CD4-positive, alpha-beta T cell treated with Interleukin-15 for 4 hours (primary cell): Measurements from ENCODE around the gene ASB2.

ENCODE experiments used
- DNase-seq: peaks from one replicate; pipeline ENCODE4 v3.0.0-alpha.2; 2020; ENCODE audit warnings: low spot score

The ASB2 gene

DNA sequence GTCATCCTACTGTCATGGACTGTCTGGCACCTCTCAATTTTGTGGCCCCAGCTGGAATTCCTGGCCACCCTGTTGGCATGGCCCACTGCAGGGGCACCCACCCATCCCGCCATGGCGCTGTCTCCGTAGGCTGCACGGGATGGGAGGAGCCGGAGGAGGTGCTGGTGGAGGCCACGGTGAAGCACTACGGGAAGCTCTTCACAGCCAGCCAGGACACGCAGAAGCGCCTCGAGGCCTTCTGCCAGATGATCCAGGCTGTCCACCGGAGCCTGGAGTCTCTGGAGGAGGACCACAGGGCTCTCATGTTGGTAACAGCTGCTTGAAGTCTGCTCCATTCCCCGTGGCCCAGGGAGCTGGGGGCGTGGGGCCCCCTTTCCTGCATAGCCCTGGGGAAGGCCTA, 24.6 kb upstream of the ASB2 start:
- DNase-seq = no peak

DNA sequence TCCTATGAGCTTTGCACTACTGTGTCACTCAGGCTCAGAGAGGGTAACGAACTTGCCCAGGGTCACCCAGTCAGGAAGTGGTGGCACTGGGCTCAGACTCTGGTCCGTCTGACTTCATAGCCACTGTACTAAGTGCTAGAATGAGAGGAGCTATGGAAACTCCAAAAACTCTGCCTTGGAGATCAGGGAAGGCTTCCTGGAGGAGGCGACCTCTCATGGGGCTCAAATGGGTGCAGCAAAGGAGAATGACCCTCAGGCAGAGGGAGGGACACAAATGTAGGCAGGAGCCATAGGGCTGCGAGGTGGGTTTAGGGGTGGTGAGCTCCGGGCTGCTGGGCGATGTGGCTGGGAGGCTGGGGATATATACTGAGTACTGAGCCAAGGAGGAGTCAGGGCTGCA, 23.9 kb upstream of the ASB2 start:
- no peak for DNase-seq

DNA sequence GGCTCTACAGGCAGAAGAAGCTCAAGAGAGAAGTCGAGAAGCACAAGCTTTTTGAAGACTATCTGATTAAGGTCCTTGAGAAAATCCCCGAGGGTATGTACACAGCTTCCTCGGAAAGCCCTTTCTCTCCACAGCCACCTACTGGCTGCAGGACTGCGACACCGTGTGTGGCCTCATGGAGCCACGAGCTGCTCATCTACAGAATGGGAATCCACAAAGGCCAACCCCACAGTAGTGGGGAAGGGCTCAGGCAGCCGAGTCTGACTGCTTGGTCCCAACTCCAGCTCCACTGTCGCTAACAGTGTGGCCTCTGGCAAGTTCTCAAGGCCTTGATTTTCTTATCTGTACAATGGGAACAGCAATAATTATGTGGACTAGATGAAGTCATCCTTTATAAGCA, 23.2 kb upstream of the ASB2 start:
- no peak for DNase-seq

DNA sequence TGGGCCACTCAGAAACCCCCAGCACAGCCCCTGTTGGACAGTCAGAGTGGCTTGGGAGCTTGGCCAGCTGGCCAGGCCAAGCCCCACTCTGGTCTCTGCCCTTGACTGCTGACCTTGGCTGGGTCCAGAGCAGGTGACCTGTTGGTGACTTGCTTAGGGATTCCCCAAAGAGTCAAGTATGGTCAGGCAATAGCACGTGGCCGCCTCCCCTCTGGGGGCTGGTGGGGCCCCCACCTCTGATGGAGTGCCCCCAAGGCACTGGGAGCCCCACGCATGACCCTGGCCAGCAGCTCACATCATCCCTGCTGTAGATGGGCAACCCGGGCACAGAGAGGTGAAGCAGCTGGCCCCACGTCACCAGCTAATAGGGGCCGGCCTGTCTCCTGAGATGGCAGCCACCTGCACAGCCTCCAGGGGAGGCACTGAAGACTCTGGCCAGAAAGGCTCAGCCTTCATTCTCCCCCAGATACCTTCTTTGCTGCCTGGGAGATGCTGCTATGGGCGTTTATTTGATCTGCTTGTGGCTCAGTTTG, 22.6 kb upstream of the ASB2 start:
- DNase-seq = no peak

DNA sequence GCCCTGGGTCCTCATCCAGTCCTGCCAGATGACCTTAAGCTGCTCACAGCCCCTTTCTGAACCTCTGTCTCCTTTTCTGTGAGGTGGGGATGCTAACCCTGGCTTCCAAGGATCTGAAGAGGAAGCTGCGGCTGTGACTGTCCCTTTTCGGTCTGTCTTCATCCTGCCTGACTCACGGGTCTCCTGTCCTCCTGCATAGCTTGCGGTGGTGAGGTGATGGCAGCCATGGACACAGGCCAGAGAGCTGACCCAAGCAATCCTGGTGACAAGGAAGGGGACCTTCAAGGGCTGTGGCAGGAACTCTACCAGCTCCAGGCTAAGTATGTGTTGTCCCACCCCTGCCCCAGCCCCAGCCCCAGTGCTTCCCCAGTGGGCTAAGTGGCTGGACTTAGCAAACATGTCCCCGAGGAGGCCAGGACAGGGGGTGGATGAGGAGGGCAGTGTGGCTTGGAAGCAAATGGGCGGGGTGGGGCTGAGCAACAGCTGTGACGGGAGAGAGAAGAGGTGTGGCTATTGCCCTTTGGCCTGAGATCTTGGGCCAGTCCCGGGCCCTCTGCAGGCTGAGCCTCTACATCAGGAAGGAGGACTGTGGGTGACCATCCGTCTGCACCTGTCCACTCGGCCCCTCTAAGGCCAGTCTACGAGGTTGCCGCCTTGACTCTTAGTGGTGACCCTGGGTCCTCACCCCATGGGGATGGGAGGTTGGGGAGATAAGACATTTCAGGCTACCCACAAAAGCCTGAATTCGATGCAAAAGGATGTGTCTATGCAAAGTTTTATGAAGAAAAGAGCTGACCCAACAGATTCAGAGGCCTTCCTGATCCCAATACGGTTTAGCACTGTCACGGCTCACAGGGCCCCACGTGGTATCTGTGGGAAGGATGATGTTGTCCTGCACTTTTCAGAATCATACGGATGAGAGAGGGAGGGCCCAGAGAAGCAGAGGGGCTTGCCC, 21.8 kb upstream of the ASB2 start:
- DNase-seq = no peak

DNA sequence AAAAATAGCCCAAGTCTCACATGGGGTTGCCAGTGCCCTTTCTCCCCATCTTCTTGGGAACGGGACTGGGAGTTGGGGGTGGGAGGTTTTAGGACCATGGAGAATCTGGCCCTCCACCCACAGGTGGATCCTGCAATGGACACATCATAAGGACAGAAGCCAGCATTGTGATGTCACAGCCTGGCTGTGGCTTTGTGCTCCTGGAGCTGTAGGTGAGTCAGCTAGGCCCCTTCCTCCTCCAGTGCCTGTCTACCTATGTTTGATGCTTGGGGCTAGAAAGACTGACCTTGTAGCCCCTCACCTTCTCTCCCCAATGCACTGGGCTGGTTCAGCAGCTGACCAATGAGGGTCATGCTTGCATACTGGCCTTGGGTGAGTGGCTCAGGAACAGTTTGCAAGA, 20.7 kb upstream of the ASB2 start, which contains the start of gene CCDC197:
Gene CCDC197, plus strand, starts transcription at position 220 of the 400 bp plus-strand sequence. CDS start 831 bp downstream, outside the sequence.
- no peak for DNase-seq

DNA sequence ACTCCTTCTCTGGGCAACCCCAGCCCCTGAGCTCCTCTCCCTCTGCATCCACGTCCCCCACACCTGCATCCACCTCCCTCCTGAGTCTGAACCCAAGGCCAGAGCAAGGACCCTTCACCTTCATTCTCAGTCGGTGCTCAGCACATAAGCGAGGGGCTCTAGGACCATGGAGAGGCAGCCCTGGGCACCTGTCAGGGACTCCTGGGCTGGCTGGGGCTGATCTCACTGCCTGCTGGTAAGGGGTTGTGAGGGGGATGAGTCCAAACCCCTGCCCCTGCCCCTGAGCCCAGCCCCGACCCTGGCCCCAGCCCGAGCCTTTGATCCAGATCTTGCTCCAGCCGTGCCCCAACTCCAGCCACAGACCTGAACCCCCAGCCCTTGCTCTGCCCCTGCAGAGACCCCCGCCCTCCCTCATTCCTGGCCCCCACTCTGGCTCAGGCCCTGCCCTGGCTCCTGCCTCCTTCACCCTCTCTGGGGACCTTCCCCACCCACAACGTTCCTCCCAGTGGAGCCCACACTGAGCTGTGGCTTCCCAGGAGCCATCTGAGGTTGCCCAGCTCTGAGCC, 19.8 kb upstream of the ASB2 start:
- DNase-seq = no peak

DNA sequence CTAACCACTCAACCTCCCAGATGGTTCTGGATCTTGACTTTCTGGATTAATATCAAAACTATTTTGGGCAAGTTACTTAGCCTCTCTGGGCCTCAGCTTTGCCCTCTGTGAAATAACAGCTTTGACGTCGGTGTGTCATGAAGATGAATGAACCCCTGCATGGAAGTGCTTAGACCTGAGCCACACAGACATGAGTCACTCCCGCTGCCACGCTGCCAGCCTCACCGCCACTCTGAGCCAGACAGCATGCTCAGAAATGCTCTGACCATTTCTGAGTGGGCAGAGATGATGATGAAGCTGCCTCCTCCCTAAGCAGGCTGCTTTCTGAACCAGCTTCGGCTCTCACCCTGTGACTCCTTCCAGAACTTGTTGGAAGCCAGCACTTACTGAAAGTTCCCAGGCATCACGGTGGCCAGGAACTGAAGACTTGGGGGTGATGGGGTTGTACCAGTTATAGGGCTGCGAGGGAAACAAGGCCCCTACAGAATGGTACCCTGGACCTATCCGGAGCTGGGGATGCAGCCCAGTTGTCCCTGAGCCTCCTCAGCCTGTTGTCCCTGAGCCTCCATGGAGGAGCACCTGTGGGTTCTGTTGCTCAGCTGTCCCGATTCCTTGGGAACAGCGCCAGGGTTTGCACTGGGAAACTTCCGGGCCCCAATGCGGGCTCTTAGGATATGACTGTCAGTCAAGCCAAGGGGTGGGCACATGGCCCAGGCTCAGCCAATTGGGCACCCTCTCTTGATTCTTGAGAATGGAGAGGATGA, 18.7 kb upstream of the ASB2 start:
- no peak for DNase-seq

DNA sequence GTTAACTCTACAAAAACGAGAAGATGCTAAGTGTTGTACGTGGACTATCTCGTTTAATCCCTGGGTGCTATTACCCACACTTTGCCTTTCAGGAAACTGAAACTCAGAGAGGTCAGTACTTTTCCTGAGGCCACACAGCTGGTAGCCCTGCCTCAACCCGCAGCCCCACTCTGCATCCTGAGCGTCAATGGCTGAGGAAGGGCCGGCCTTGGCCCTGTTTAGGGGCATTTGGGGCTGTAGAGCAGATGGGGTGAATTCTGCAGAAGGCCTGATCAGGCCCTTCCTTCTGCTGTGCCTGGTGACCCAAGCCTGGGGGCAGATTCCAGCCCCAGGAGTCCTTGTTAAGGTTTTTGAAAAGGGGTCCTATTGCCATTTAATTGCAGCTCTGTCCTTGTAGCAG, 17.0 kb upstream of the ASB2 start:
- no peak for DNase-seq

DNA sequence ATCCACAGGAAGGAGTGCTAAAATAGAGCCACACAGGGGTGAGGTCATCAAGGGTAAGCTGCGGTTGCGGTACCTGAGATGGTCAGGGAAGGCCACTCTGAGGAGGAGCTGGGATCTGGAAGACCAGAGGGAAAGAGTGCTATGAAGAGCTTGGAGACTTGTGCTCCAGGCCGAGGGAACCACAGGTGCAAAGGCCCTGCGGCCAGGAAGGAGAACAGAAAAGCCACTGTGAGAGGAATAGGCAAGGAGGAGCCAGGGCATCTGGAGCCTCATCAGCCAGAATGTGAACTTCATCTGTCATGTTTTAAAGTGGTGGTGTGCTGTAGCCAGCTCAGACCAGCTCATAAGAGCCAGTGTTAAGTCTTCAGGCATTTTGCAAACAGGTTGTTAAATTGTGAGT, 15.3 kb upstream of the ASB2 start:
- DNase-seq = no peak

DNA sequence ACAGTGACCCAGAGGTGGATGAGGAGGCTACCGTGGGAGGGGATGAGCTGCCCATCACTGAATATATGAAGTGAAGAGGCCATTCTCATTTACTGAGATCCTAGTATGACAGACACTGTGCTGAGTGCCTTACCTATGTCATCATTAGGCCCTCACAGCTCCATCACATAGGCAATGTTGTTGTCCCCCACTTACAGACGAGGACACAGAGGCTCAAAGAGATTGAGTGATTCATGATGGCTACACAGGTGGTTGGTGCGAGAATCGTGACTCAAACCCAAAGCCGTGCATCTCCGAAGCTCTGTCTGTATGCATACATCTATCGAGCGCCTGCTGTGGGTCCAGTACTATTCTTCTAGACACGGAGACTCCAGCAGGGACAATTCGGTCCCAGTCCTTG, 14.8 kb upstream of the ASB2 start:
- no peak for DNase-seq

DNA sequence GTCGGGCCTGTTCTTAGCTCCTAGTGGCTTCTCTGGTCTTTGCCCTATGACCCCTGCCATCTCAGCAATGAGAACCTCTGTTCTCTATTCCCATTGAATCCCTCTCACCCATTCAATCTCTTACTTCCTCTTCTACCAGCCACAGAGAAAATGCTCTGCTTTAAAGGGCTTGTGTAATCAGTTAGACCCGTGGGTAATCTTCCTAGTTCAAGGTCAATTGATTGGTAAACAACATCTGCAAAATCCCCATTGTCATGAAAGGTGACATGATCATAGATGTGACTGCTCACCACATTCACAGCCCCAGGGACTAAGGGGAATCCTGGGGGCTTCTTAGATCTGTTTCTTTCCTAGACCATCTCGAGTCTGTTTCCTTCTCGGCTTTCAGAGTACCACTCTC, 13.6 kb upstream of the ASB2 start:
- DNase-seq = no peak

DNA sequence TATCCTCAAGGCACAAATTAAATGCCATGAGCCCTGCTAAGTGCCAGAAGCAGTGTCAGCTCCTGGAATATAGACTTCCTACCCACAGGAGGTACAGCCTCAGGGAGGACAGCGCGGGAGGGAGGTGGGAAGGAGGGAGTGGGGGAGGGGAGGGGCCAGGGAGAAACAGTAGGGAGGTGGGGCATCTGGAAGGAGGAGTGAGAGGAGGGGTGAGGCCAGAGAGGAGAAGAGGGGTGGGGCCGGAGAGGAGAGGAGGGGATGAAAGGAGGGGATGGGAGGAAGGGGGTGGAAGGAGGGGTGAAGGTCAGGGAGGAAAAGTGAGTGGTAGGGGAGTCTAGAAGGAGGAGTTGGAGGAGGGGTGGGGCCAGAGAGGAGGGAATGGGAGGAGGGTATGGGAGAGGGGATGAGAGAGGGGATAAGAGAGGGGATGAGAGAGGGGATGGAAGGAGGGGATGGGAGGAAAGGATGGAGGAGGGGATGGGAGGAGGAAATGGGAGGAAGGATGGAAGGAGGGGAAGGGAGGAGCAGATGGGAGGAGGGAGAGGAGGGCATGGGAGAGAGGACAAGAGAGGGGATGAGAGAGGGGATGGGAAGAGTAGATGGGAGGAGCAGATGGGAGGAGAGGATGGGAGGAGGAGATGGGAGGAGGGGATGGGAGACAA, 11.6 kb upstream of the ASB2 start:
- no peak for DNase-seq

DNA sequence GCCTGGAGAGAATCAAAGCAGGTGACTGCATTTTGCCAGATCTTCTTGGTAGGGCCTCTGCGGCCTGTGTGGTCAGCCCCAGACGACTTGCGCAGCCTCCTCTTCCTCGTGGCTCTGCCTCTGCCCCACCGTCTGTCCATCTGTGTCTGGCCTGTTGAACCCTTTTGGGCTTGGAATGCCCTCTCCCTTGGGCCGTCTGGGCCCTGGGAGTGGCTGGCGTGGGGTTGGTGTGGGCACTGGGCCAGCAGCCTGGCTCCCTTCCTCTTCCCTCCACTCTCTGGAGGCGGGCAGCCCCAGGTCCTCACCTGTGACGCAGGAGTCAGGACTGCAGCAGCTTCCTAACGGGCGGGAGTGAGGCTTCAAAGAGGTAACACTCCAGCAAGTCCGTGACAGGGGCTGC, 11.0 kb upstream of the ASB2 start:
- DNase-seq = no peak

DNA sequence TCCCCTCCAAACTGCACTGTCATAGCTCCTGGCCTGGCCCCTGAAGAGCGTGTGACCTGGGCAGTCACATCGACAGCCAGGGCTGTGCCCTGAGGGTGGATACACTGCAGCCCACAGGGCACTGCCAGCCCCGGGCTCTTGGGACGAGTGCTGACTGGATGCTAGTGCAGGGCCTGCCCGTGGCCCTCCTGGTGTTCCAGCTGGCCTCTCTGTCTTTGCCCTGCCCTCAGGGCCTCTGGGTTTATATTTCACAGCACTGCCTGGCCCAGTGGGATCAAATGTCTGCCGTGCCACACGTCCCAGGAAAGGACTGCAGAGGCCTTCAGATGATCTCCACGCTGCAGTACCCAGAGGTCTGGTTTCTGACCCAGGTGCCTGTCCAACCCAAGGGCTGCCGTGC, 10.6 kb upstream of the ASB2 start:
- DNase-seq = no peak

DNA sequence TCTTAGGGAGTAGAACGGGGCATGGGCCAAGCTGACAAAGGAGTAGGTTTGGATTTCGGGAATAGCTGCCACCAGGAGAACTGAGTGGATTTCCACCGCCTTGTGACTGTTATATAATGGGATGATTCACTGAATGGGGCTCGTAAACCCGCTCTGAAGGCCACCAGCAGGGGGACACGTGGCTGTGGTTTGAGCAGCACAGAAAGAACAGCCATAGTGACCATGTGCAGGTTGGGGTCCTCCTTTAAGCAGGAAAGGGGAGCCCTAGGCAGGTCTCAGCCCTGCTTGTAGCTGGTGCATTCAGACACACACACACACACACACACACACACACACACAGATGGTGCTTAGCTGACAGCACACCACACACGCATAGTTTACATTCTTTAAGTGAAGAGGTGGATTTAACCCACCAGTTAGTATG, 8.6 kb upstream of the ASB2 start:
- DNase-seq = no peak

DNA sequence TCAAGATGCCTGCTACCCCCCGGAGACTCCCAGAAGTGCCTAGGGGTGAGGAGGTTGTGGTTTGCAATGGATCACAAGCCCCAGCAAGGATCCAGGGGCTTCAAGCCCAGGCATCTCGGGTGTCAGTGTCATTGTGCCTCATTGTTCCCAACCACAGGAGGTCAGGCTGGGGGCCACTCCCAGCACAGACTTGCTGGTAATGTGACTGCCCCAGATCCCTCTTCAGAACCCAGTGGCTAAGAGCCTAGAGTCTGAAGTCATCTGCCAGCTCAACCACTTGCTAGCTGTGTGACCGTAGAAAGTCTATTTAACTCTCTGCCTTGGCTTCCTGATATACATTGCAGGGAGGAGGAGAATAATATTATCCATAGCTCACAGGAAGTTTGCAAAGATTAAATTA, 7.7 kb upstream of the ASB2 start:
- DNase-seq = no peak

DNA sequence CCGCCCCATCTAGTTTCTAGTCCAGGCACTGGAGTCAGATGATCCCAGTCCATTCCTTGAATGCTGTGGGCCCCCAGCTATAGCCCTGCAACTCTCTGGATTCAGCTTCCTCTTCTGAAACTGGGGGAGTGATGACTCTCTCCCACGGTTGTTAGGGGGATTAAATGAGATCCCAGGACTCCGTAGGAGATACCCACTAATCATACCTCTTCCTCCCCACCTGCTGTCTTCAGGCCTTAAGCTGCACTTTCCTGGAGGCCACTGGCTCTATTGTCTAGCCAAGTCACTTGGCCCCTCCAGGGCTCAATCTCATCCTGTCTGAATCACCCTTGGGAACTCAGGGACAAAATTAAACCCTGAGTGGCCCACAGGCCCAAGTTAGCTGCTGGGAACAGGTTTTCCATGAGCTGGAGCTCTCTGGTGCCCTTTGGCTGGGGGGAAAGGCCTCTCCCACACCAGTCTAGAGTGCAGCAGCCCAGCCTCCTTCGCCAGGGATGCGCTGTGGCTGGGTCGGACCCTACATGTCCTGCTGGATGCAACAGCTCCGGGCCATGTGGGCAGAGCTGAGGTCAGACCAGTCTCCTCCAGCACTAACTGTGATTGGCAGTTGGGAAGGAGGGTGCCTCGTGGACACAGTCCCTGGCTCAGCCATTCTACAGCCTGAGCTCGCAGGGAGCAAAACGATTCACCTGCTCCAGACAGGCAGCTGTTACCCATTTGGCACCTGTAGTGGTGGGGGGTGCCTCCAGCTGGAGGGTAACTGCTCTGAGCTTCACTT, 6.0 kb upstream of the ASB2 start:
- DNase-seq = no peak

DNA sequence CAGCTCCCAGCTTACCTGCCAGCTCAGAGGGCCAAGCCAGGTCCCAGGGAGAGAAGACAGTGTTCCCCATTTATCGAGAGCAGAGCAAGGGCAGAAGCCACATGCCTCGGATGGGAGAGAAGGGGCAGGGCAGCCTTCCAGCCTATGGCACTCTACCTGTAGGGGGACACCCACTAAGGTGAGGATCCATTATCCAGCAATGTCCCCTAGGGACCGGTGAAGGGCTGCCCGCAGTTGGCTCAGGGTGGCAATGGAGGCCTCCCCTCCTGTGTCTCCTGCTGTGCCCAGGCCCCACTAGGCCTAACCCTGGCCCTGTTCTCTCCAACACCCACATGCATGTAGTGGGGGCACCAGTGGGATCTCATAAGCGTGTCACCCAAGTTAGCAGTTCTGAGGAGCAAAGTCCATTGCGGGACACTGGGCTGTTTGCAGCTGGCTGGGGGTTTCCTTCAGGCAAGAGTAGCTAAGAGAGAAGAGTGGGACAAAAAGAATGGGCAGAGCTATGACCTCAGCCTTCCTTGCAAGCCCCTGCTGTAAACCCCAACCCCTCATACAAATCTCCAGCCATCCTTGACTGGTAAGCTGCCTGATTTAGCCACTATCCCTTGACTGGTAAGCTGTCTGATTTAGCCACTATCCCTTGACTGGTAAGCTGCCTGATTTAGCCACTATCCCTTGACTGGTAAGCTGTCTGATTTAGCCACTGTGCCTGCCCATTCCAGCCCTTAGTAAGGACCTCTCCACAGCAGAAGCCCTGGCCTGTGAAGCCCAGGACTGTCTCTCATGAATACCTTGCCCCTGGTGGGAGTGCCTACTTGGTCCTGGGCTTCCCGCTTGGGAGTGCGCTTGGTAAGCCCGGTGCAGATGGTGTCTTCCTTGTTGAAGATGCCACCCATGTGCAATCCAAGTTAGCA, 5.2 kb upstream of the ASB2 start:
- no peak for DNase-seq
